Keratinocyte (primary cell): ENCODE data around the gene PIEZO1. TPM values are rescaled to one million over a fixed set of nuclear protein-coding genes. Genes with fewer than 3 reads are reported as not detected.

Source experiments
- DNase-seq: peaks from one replicate; pipeline ENCODE4 v3.0.0-alpha.2; 2011; ENCODE audit warnings: low read depth, missing footprints, low spot score
- FAIRE-seq: peaks from 2 replicates; lab custom pipeline; 2011; peaks lifted over from hg19 to GRCh38; lab: Jason Lieb, UNC
- H2AFZ ChIP-seq: 2 replicates; pipeline ENCODE4 v1.6.0; 2012; ENCODE audit warnings: low read length, control low read depth, inconsistent platforms; ENCODE audit not compliant: control insufficient read depth
- H3K27ac ChIP-seq: 2 replicates; pipeline ENCODE4 v1.5.1; 2011; ENCODE audit warnings: low read length; ENCODE audit not compliant: control insufficient read depth, insufficient read depth
- H3K27me3 ChIP-seq: 3 replicates; pipeline ENCODE4 v1.6.0; 2011; ENCODE audit warnings: low read length; ENCODE audit not compliant: control insufficient read depth, insufficient read depth; ENCODE audit errors: extremely low read depth
- H3K36me3 ChIP-seq, 2 experiments: 2 replicates in 1 of 2; 3 replicates in 1 of 2; pipeline ENCODE4 v1.5.1; 2011; ENCODE audit warnings: low read length in 2 of 2, mild to moderate bottlenecking in 1 of 2; ENCODE audit not compliant: control insufficient read depth in 2 of 2, insufficient read depth in 2 of 2; ENCODE audit errors: extremely low read depth in 1 of 2
- H3K4me1 ChIP-seq: 3 replicates; pipeline ENCODE4 v1.5.1; 2011; ENCODE audit warnings: low read length; ENCODE audit not compliant: control insufficient read depth, insufficient read depth; ENCODE audit errors: extremely low read depth
- H3K4me2 ChIP-seq: 3 replicates; pipeline ENCODE4 v1.6.0; 2011; ENCODE audit warnings: low read depth, low read length; ENCODE audit not compliant: control insufficient read depth, insufficient read depth; ENCODE audit errors: extremely low read depth
- H3K4me3 ChIP-seq, 3 experiments: fragments of 200-600 bp in 1 of 3; sonication (generic) in 1 of 3; 2 replicates in 2 of 3; 3 replicates in 1 of 3; pipeline ENCODE4 v1.5.1; 2011 to 2016; ENCODE audit warnings: low read length in 3 of 3, mild to moderate bottlenecking in 3 of 3, control low read depth in 2 of 3, inconsistent platforms in 1 of 3, low read depth in 1 of 3, mixed read lengths in 1 of 3, mixed run types in 1 of 3, moderate library complexity in 1 of 3; ENCODE audit not compliant: control insufficient read depth in 2 of 3, insufficient read depth in 2 of 3; ENCODE audit errors: extremely low read depth in 1 of 3
- H3K79me2 ChIP-seq: 2 replicates; pipeline ENCODE4 v1.6.0; 2012; ENCODE audit warnings: low read length; ENCODE audit not compliant: control insufficient read depth, insufficient read depth
- H3K9ac ChIP-seq: 3 replicates; pipeline ENCODE4 v1.6.0; 2011; ENCODE audit warnings: low read length; ENCODE audit not compliant: control insufficient read depth, insufficient read depth; ENCODE audit errors: extremely low read depth
- H3K9me1 ChIP-seq: 3 replicates; pipeline ENCODE4 v1.6.0; 2011; ENCODE audit warnings: low read length; ENCODE audit not compliant: control insufficient read depth, insufficient read depth; ENCODE audit errors: extremely low read depth
- H3K9me3 ChIP-seq: 2 replicates; pipeline ENCODE4 v1.5.1; 2012; ENCODE audit warnings: low read depth, low read length; ENCODE audit not compliant: control insufficient read depth
- H4K20me1 ChIP-seq: 3 replicates; pipeline ENCODE4 v1.6.0; 2011; ENCODE audit warnings: low read length; ENCODE audit not compliant: control insufficient read depth, insufficient read depth; ENCODE audit errors: extremely low read depth
- EZH2 ChIP-seq: IDR thresholded peaks from one replicate; pipeline ENCODE4 v1.6.1; 2012; ENCODE audit warnings: inconsistent platforms, mild to moderate bottlenecking, low read length, moderate library complexity
- dilution Hi-C: fragments of 300-500 bp; cut with MboI; formaldehyde crosslinking; loops from one replicate; pipeline ENCODE4 v1.7.0; 2020; ENCODE audit warnings: low sequenced_read_pairs; ENCODE audit not compliant: extremely low pct_ligation_motif_present
- polyA plus RNA-seq, 5 experiments: library from polyadenylated mRNA; depleted of rRNA in 3 of 5; stranded (reverse) in 3 of 5; stranded (forward) in 1 of 5; unstranded in 1 of 5; fragments of >200 nt; gene quantifications; 1 replicate in 1 of 5; 2 replicates in 3 of 5; 3 replicates in 1 of 5; pipeline versions ENCODE4 v1.2.1 to v1.2.3, GENCODE V29; 2011 to 2012; ENCODE audit warnings: missing spikeins in 2 of 5, low read depth in 1 of 5, low replicate concordance in 1 of 5
- TF ChIP-seq, protein P1 (sequence below), 3 experiments: IDR thresholded peaks in 1 of 3; conservative IDR thresholded peaks in 1 of 3; optimal IDR thresholded peaks in 1 of 3; 2 replicates in 2 of 3; 3 replicates in 1 of 3; pipeline versions ENCODE3 to v1.5.1; 2011; ENCODE audit warnings: low read length in 3 of 3, mild to moderate bottlenecking in 3 of 3, moderate library complexity in 2 of 3, control low read depth in 1 of 3, inconsistent platforms in 1 of 3; ENCODE audit not compliant: insufficient read depth in 2 of 3; ENCODE audit errors: extremely low read depth in 1 of 3

The PIEZO1 gene
- polyA plus RNA-seq, 1 donor (not counting 4 experiments of a cell fraction or from before 2014, with no cell fraction given): 62.8 TPM

DNA sequence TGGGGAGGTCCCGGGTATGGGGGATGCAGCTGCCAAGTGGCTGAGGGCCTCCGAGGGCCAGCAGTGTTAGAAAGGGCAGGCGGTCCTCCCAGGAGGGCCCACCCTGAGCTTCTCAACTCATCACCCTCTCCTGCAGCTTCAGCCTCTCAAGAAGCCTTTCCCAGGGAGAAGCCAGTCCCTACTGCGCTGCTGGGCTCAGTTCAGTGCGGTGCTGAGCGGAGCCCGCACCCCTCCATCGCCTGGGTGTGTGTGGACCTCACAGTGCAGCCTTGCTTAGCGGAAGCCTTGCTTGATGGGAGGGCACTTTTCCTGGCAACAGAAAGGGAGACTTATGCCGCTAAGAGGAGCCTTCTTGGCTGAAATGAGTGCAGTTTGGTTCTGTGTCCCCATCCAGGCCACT lies 30.2 kb upstream of the PIEZO1 start:
- FAIRE-seq: no peak
- Histone ChIP-seq H3K27ac (no peak overlapping the region), H3K4me1 (peaks cover 26% of the 10 kb centered on the region), H3K4me2 (no peak overlapping the region), H3K9me1 (no peaks in the 10 kb centered on the region), H2AFZ (no peak overlapping the region), H3K27me3 (no peaks in the 10 kb centered on the region), H3K36me3 (peaks cover 0 to under 1% of the 10 kb centered on the region in 2 experiments), H3K79me2 (peaks cover 10% of the 10 kb centered on the region), H4K20me1 (no peaks in the 10 kb centered on the region), H3K9me3 (no peaks in the 10 kb centered on the region), H3K4me3 (no peak overlapping the region), H3K9ac (no peak overlapping the region)
- no peak for TF ChIP-seq EZH2
- TF ChIP-seq, protein P1, sequence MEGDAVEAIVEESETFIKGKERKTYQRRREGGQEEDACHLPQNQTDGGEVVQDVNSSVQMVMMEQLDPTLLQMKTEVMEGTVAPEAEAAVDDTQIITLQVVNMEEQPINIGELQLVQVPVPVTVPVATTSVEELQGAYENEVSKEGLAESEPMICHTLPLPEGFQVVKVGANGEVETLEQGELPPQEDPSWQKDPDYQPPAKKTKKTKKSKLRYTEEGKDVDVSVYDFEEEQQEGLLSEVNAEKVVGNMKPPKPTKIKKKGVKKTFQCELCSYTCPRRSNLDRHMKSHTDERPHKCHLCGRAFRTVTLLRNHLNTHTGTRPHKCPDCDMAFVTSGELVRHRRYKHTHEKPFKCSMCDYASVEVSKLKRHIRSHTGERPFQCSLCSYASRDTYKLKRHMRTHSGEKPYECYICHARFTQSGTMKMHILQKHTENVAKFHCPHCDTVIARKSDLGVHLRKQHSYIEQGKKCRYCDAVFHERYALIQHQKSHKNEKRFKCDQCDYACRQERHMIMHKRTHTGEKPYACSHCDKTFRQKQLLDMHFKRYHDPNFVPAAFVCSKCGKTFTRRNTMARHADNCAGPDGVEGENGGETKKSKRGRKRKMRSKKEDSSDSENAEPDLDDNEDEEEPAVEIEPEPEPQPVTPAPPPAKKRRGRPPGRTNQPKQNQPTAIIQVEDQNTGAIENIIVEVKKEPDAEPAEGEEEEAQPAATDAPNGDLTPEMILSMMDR (optimal IDR thresholded peaks at IDR 0.05 in 1 of 3, IDR thresholded peaks at IDR 0.05 in 1 of 3, conservative IDR thresholded peaks at IDR 0.05 in 1 of 3; ENCODE audit: extremely low read depth in 1 of 3, insufficient read depth in 2 of 3, low read length in 3 of 3): no peak
- DNase-seq: no peak
- dilution Hi-C loops: no loop called here

DNA sequence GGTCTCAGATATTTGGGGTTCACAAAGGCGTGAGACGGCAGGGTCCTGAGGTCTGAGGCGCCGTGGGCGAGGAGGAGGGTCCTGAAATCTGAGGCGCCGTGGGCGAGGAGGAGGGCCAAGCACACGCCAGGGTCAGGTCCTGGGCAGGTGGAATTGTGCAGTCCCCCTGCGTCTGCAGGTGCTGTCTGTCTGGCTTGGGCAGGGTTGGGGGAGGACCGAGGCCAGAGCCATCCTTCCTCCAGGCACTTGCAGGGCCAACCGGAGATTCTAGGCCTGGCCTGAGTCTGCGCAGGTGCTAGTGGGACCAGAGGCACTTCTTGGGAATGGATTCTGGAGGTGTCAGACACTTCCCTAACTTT lies 29.1 kb upstream of the PIEZO1 start:
- Histone ChIP-seq H3K9me3 (no peaks in the 10 kb centered on the region), H3K79me2 (peaks cover 19% of the 10 kb centered on the region), H3K9ac (no peak overlapping the region), H3K4me3 (no peak overlapping the region), H2AFZ (no peak overlapping the region), H3K4me2 (no peak overlapping the region), H4K20me1 (no peaks in the 10 kb centered on the region), H3K27ac (no peak overlapping the region), H3K4me1 (peaks cover 33% of the 10 kb centered on the region), H3K27me3 (no peaks in the 10 kb centered on the region), H3K9me1 (peaks cover 4% of the 10 kb centered on the region), H3K36me3 (peaks cover 5 to 10% of the 10 kb centered on the region in 2 experiments)
- FAIRE-seq: no peak
- dilution Hi-C loops: no loop called here
- TF ChIP-seq EZH2: no peak
- TF ChIP-seq, protein P1 (optimal IDR thresholded peaks at IDR 0.05 in 1 of 3, IDR thresholded peaks at IDR 0.05 in 1 of 3, conservative IDR thresholded peaks at IDR 0.05 in 1 of 3; ENCODE audit: extremely low read depth in 1 of 3, insufficient read depth in 2 of 3, low read length in 3 of 3): no peak
- no peak for DNase-seq
